OCI-LY3 (cell line): ENCODE results near the gene TMEM178B.
"Not testable (repeated sequence)": the region's sequence is repeated elsewhere in the genome, so short reads cannot be mapped to it uniquely, and the experiment has no call there.

Experiments
- EZH2phosphoT487 ChIP-seq: fragments of 200-600 bp; shearing (Covaris generic); IDR thresholded peaks from 2 replicates; pipeline ENCODE4 v1.6.1; 2018; ENCODE audit warnings: antibody characterized with exemption, mixed run types, low read depth
- TF ChIP-seq, protein P1 (sequence below): fragments of 200-600, 300-600 bp; sonication (generic); IDR thresholded peaks from 2 replicates; pipeline ENCODE4 v1.5.1; 2014; ENCODE audit warnings: antibody characterized with exemption, low read length, low read depth

DNA sequence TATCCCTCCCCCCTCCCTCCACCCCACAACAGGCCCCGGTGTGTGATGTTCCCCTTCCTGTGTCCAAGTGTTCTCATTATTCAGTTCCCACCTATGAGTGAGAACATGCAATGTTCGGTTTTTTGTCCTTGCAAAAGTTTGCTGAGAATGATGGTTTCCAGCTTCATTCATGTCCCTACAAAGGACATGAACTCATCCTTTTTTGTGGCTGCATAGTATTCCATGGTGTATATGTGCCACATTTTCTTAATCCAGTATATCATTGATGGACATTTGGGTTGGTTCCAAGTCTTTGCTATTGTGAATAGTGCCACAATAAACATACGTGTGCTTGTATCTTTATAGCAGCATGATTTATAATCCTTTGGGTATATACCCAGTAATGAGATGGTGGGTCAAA, 309.5 kb downstream of the TMEM178B start:
- TF ChIP-seq, protein P1, sequence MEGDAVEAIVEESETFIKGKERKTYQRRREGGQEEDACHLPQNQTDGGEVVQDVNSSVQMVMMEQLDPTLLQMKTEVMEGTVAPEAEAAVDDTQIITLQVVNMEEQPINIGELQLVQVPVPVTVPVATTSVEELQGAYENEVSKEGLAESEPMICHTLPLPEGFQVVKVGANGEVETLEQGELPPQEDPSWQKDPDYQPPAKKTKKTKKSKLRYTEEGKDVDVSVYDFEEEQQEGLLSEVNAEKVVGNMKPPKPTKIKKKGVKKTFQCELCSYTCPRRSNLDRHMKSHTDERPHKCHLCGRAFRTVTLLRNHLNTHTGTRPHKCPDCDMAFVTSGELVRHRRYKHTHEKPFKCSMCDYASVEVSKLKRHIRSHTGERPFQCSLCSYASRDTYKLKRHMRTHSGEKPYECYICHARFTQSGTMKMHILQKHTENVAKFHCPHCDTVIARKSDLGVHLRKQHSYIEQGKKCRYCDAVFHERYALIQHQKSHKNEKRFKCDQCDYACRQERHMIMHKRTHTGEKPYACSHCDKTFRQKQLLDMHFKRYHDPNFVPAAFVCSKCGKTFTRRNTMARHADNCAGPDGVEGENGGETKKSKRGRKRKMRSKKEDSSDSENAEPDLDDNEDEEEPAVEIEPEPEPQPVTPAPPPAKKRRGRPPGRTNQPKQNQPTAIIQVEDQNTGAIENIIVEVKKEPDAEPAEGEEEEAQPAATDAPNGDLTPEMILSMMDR: not testable (repeated sequence)
- not testable (repeated sequence) for TF ChIP-seq EZH2phosphoT487
